SW 1271 (cell line): ENCODE data around the gene AADACL4.
A peak's percentile ranks its signal among the peaks of the same experiment; 100 is the strongest.

ENCODE experiments used
- DNase-seq, 2 experiments: peaks; one replicate each; lab custom pipeline; 2025; lab: John Stamatoyannopoulos, UW

The AADACL4 gene

DNA sequence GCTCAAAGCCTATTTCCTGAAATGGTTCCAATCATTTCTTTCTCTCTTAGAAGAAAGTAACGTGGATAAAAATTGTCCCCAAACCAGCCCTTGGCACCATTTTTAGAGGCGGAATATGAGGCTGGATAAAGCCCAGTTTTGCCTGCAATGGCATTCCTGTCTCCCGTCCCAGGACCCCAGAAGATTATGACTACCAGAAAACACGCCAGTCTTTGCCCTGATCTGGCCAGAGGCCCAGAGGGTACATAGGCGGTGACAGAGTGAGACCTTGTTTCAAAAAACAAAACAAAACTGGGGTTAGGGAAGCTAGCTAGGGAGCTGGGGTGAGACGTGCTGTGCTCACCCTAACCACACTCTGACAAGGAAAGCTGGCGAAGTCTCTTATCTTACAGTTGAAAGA lies at the start of gene AADACL4:
TSS of gene AADACL4 (plus strand) at position 301 of the 400 bp plus-strand sequence. CDS start 462 bp downstream, outside the sequence.
- no peak for DNase-seq

DNA sequence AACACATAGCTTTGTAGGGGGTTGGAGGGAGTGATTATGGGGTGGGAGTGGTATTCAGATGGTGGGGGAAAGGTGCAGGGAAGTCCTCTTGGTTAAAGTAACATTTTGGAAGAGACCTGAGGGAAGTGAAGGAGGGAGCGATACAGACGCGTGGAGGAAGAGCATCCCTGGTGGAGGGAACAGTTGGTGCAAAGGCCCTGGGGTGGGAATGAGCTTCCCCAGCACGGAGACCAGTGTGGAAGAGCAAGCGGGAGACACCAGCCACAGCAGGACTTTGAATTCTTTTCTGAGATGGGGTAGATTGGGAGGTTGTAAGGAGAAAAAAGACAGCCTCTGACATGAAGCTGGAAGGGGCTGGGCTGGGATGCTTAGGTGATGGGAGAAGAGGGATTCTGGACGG lies 49.4 kb upstream of the AADACL4 start:
- DNase-seq: no peak

DNA sequence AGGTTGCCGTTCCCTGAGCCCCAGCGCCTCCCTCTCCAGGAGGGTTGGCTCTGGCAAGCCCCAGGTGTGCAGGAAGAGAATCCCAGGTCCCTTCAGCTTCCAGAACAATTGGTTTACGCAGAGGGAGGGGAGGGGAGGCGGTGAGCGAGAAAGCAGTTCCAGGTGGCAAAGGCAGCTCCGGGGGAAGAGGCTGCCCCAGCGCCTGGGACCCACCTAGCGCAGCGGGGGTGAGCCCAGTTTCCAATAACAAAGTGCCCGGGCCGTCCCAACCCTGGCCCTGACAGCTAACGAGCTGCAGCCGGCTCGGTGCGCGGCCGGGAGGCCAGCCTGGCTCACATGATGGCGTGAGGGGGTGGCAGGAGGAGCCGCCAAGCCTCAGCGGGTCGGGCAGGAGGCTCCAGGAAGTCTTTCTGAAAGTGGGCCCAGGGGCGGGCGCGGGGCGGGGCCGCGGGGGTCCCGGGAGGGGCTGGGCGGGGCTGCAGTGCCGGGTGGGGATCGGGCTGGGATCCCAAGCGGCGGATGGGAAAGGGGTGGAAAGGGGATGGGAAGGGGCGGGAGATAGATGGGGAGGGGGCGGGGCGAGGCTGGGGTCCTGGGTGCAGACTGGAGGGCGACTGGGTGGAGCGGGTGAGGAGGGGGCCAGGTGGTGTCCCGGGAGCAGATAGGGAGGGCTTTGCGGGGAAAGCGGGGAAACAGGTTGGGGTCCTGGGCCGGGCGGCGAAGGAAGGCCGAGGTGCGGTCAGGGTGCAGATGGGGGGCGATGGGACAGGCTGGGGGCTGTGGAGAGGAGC lies 48.7 kb upstream of the AADACL4 start:
- no peak for DNase-seq

DNA sequence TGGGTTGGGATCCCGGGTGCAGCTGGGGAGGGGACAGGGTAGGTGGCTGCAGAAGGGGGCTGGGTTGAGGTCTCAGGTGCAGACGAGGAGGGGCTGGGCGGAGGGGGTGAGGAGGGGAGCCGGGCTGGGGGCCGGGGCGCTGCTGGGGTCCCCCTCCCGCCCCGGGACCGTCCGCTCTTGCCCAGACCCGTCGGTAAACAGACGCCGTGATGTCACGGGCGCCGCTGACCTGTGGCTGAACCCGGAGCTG lies 48.2 kb upstream of the AADACL4 start:
- no peak for DNase-seq

DNA sequence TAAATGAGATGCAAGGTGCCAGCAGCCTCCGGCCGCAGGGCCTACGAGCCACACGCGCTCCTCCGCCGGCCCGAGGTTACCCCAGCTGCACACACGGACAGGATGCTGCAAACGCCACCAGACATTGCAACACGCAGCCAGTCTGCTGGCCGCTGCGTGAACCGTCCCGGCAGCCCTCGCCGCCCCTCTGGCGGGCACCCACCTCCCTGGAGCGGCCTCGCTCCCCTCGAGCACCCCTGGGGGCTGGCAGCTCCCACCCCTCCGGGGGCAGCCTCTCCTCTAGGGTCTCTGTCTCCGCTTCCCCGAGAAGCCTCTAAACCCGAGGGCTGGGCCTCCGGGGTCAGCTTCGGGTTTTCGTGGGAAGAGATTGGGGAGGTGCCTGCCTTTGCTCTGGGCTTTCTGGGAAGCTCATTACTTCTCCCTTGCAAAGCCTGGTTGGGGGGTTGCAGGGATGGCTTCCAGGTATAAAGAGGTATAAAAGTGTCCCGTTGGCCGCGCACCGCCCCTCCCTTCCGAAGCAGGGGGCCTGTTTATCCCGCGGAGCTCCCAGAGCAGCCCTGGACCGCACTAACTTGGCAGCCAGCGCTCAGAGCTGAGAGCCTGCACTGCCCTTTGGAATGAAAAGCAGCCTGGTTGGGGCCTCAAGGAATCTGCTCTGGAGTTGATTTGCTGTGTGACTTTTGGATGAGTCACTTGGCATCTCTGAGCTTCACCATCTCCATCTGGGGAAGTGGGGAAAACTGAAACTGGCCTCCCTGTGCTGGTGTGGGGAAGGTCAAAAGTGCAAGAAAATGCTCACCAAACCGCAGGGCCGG lies 47.7 kb upstream of the AADACL4 start:
- DNase-seq: peak in 1 of 2 experiments; percentile 49

DNA sequence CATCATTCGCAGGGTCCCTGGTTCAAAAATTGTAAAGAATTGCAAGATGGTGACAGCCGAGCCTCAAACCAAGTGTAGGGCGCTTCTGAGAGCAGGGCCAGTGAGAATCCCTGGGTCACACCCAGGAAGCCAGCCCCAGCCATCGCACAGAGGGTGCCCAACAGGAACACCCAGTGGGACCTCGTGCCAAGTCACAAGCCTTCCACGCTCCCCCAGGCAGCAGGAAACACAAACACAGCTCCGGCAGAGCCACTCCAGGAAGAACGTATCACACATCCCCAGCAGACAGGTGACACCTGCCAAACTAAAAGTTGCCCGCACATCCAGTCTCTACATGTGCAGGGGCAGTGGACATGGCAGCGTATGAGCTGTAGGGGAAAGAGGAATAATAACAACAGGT lies 46.1 kb upstream of the AADACL4 start:
- DNase-seq: no peak

DNA sequence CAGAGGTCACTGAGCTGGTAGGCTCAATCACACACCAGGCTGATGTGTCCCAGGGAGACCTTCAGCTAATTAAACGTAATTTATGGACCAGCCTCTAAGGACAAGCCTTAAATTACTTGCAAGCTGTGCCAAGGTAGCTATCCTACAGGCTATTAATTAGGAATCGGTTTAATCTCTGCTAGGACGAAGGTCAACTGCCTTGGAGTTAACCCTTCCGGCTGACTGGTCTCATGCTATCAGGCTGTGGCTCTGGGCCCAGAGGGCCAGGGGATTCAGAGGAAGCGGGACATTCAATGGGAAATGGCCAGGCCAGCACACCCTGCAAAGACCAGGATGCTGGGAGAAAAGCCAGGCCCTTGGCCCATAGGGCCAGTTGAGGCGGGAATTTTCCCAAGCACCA lies 44.9 kb upstream of the AADACL4 start:
- DNase-seq: no peak

DNA sequence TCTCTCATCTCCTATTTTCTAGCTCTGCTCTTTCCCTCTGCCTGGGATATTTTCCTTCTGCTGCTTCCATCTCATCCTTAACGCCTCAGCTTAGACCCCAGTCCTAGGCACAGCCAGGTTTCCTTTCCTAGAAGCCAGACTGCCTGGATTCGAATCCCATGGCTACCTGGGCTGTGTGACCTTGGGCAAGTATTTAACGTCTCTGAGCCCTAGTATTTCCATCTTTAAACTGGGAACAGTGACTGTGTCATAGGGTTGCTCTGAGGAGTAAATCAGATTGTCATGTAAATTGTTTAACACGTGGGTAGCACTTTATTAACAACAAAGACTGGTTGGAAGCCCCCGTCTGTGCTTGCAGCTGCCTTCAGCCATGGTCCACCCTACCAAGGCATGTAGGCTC lies 44.2 kb upstream of the AADACL4 start:
- DNase-seq: no peak

DNA sequence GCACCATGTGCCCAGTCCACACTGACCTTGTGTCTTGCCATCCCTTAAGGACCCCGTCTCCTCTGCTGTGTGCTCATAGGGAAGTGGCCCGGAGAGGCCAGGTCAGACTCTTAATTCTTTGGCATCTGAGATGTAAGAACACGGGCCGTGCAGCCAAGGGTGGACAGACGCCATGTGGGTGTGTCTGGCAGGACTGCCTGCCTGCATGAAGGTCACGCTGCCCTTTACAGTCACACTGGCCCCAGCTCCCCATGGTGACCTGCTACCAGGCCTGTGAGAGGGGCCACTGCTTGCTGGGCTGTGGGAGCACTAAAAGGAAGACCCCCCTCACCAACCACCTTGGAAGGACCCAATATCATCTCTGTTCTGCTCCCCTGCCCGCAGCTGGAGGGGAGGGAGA lies 43.5 kb upstream of the AADACL4 start:
- DNase-seq: no peak

DNA sequence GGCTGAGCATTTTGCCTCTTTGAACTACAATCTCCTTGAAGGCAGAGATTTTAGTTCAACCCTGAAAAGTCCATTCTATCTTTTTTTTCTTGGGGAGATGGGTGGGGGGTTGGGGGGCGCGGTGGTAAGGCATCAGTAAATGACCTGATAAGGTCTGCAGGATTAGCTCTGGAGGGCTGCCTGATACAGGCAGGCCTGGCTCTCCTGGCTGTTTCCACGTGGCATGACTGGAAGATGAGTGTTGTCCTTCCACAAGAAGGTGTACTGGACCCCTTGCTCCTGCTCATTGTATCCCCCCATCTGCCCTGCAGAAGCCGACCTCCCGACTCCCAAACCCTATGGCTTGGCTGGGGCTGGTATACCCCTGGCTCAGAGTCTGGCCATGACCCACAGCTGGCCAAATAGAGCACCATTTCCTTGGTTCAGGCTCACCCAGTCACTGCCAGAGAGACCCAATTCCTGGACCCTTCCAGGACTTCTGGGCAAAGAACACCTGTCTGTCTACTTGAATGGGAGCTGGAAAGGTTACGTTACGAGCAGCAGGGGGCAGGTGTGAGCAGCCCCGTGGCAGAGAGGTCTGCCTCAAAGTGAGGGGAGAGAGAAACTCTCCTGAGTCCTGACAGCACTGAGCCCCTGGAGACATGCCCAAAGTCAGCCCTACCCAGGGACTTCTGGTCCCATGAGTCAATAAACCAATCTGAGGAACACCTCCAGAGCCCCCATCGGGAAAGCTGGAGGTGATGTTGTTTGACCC lies 42.8 kb upstream of the AADACL4 start:
- DNase-seq: no peak

DNA sequence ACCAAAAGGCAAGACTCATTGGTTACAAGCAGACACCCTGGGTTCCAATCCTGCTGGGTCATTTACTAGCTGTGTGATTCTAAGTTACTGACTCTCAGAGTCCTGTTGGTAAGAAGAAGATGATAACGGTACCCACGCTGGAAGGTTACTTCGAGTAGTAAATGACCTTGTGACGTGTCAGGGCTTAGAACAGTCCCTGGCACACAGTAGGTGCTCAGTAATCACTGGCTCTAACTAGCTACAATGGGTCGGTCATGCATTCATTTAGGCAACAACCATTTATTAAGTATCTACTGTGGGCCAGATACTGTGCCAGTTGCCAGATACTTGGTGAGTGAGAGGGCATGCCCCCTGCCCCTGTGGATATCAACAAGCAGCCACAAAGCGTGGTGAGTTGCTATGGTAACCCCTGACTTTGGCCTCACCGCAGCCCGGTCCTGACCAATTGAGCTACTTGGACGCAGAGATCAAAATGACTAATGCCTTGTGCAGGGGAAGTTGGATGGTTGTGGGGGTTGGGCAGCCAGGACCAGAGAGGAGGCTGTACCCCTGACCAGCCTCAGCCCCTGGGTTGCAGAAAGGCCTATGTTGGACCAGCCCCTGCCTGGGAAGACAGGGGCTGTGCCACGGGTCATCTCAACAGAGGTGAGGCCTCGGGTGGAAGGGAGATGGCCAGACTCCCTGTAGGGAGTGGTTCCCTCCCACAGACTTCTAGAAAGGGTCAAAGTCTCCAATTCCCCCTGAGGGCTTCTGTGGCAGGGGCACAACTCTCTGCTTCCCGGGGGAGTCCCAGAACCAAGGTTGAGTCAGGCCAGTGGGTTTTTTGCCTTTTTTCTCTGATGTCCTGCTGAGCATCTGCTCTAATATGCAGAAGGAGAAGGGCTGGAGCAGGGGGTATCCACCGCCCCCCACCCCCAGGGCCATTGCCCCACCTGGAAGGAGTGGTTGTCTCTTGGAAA lies 41.9 kb upstream of the AADACL4 start:
- peak; percentile 50 to 90 for DNase-seq

DNA sequence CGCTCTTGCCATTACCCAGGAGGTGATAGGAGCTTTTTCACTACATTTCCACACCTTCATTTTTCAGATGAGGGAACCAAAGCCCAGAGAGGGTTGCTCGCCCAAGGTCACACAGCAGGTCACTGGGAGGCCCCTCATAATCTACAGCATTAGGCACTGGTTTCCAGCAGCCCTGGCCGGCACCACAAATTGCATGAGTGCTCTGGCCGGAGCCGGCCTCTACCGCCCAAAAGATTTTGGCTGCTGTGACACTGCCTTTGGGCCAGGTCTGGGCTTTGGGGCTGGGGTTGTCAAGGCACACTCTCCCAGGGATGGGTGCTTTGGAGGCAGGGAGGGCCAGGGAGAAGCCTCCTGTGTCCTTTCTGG lies 41.2 kb upstream of the AADACL4 start:
- no peak for DNase-seq

DNA sequence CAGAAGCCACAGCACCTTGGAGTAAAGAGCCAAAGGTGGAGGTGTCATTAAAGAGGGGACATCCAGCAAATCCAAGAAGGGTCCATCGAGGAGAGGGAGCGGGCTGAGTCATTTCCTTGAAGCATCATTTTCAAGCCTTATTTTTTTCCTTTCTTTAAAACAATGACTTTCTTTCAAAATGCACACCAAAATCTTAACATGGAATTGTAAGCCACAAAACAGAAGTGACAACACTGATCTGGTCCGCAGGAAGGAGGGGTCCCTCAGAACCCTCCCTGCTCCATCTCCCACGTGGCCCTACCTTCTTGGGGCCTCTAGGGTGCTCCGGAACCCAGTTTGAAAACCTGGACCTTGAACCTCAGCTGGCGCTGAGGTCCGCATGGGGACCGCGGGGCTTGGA lies 40.7 kb upstream of the AADACL4 start:
- no peak for DNase-seq

DNA sequence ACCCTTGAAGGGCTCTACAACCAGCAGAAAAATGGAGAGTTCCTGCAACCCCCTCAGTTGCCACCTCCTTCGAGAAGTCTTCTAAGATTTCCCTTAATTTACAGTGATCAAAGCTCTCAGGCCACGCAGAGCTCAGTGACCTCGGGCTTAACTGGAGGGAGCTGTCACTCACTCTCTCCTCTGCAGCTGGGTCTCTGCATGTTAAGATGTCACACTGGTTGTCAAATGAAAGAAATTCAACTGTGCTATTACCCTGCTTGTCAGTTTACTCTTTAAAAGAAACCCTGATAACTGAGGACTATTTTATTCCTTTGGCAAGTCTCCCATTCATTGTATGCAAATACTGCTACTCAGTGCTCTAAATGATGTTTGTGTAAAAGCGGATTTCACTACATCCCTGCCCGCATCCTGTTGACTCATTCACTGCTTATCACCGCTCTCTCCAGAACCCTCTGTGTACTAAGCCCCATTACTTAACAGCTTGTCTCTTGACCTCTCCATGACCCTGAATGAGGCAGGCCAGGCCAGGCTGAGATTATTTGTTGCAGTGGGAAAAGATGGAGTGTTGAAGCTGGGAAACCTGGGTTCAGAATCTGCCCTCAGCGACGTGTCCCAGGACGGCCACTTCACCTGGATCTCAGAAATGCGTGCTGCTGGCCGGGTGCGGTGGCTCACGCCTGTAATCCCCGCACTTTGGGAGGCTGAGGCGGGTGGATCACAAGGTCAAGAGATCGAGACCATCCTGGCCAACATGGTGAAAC lies 39.6 kb upstream of the AADACL4 start:
- peak; percentile 79 to 98 for DNase-seq

DNA sequence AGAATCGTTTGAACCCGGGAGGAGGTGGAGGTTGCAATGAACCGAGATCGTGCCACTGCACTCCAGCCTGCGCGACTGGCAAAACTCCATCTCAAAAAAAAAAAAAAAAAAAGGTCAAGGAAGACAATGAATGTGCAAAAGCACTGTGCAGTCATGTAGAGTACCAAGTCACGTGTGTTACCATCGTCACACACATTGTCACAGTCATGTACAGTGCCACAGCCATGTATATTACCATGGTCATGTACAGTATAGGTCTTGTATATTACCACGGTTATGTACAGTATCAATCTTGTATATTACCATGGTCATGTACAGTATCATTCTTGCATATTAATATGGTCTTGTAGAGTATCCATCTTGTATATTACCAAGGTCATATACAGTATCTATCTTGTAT lies 38.9 kb upstream of the AADACL4 start:
- no peak for DNase-seq

DNA sequence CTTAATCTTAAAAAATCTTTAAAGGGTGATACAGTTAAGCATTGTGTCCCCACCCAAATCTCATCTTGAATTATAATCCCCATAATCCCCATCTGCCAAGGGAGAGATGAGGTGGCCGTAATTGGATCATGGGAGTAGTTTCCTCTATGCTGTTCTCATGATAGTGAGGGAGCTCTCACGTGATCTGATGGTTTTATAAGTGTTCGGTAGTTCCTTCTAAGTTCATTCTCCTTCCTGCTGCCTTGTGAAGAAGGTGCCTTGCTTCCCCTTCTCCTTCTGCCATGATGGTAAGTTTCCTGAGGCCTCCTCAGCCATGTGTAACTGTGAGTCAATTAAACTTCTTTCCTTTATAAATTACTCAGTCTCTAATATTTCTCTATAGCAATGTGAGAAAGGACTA lies 36.6 kb upstream of the AADACL4 start:
- DNase-seq: no peak

DNA sequence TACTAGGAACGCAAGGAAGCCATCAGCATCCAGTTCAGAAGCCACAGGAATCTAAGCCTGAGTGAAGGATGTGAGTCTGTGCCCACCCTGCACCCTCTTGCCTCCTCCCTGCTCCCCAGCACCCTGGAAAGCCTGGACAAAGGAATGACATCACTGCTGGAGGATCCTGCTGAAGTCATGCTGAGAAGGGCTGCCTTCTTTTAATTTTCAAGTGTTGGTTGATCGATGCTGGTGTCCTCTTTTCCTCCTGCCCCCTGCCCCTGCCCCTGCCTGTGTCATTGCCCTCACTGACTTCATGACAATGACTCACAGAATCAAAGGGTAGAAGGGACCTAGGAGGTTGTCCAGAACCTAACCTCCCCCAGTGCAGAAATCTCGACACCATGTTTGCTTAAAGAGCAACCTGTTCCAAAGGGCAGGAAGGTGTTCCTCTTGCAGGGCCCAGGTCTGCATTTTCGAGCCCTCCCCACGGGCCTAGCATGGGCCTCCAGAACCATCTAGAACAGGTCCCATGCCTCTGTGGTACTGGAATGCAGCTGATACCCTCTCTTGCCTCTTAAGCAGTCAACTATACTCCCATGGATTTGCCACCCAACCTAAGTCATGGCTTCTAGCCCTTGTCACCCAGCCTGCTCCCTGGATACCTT lies 35.5 kb upstream of the AADACL4 start:
- DNase-seq: no peak

DNA sequence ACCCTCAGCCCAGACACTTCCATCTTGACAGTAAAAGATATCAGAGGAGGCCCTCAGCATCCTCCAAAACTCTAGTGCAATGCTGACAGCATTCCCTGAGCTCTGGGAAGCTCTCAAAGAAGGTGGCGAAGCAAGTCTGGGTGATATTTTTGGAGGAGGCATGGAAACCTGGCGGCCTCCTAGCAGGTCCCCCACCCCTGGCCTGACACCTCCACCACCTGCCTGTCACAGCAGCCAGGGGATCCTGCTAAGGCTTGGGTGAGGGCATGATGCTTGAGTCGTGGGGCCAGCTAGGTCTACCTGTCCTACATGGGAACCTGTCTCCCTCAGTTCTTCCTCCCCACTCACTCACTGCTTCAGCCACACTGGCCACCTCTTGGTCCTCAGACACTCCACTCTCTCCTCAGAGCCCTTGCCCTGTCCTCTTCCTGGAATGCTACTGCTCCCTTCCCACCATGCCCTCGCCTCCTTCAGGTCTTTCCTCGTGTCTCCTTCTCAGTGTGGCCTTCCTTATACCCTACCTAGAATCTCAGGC lies 34.3 kb upstream of the AADACL4 start:
- DNase-seq: no peak

DNA sequence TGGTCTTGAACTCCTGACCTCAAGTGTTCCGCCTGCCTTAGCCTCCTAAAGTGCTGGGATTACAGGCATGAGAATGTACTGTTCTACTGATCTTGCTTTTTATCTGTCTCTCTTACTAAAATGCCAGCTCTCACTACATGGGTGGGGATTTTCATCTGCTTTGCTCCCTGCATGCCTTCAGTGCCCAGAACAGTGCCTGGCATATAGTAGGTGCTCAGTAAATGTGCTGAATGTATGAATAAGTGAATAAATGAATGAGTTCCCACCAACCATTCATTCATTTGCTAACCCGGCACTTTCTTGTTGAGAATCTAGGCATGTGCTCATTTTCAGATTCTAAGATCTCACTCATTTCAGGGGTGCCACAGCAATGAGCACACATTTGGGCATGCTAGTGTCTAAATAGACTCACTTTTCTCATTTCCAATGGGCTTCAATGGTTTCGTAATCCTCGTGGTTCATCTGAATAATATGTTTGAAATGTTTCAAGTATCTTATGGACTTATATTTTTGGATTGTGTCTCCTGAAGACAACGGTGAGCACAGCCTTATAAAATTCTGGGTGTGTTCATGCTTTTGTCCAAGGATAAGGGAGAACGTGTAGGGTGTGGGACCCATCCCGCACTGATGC lies 33.5 kb upstream of the AADACL4 start:
- DNase-seq: no peak

DNA sequence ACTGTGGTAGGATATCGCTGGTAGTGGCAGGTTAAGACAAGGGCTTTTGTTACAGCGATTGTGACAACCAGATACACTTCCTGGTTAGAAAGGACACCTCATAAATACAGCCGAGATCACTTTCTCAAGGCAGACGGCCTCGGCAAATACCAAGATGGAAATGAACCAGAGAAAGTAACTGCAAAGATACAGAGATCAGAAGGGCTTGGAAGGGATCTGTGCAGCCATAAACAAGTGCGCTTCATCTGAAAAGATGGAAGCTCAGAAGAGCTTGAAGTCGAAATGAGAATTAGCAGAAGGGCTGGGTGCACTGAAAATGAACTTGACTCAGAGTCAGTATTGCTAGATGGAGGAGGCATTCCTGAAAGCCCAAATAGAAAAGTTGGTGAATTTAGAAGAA lies 32.9 kb upstream of the AADACL4 start:
- no peak for DNase-seq
